ENCODE results near the gene ASB6. TPM values are rescaled to one million over a fixed set of nuclear protein-coding genes. Genes with fewer than 3 reads are reported as not detected.

Gene ASB6
- total and polyA plus RNA-seq, 7 donors, result 8.4 to 20.8 (median 9.7) TPM

- intact Hi-C loops (cut with DNase I), result loop anchor here (5.0 kb wide), 2 partner anchors 200 to 290 kb away; no protein-coding TSS in a partner anchor
- TF ChIP-seq POLR2AphosphoS5 (IDR thresholded peaks at IDR 0.05) (no peak), EP300 (IDR thresholded peaks at IDR 0.05) (no peak), POLR2A (IDR thresholded peaks at IDR 0.05) (no peak)
- TF ChIP-seq, protein P1, sequence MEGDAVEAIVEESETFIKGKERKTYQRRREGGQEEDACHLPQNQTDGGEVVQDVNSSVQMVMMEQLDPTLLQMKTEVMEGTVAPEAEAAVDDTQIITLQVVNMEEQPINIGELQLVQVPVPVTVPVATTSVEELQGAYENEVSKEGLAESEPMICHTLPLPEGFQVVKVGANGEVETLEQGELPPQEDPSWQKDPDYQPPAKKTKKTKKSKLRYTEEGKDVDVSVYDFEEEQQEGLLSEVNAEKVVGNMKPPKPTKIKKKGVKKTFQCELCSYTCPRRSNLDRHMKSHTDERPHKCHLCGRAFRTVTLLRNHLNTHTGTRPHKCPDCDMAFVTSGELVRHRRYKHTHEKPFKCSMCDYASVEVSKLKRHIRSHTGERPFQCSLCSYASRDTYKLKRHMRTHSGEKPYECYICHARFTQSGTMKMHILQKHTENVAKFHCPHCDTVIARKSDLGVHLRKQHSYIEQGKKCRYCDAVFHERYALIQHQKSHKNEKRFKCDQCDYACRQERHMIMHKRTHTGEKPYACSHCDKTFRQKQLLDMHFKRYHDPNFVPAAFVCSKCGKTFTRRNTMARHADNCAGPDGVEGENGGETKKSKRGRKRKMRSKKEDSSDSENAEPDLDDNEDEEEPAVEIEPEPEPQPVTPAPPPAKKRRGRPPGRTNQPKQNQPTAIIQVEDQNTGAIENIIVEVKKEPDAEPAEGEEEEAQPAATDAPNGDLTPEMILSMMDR (IDR thresholded peaks at IDR 0.05), result no peak
- Histone ChIP-seq H3K36me3 (no peaks in the 10 kb centered on the region), H3K27me3 (no peaks in the 10 kb centered on the region), H3K4me3 (no peak overlapping the region), H3K9me3 (no peaks in the 10 kb centered on the region), H3K4me1 (peaks cover 0 to 42% (median 36%) of the 10 kb centered on the region in 4 donors), H3K27ac (no peak overlapping the region)
- WGBS, 2 donors, result 74 to 84% methylated on average over 7 of the region's 7 CpGs
- DNase-seq, result no peak
These were observed 29.8 kb downstream of the ASB6 start for GRCh38 chr9:129612123-129612522.

GRCh38 chr9:129611307-129611800 lies 30.6 kb downstream of the ASB6 start:
- intact Hi-C loops (cut with DNase I), result loop anchor here (1.0 to 5.0 kb wide), 4 partner anchors 111 to 472 kb away; no protein-coding TSS in a partner anchor
- WGBS, 2 donors, result 27 to 37% methylated on average over 12 of the region's 12 CpGs
- TF ChIP-seq EP300 (IDR thresholded peaks at IDR 0.05) (no peak), POLR2AphosphoS5 (IDR thresholded peaks at IDR 0.05) (no peak), POLR2A (IDR thresholded peaks at IDR 0.05) (no peak)
- TF ChIP-seq, protein P1 (IDR thresholded peaks at IDR 0.05), result no peak
- Histone ChIP-seq H3K9me3 (no peaks in the 10 kb centered on the region), H3K27ac (peak overlapping the region; percentile 88 to 92 (median 90)), H3K36me3 (no peaks in the 10 kb centered on the region), H3K4me1 (peaks cover 0 to 48% (median 35%) of the 10 kb centered on the region in 4 donors), H3K4me3 (peak overlapping the region in 3 of 4 donors; percentile 66 to 75 (median 71)), H3K27me3 (no peaks in the 10 kb centered on the region)
- no peak for DNase-seq

DNA sequence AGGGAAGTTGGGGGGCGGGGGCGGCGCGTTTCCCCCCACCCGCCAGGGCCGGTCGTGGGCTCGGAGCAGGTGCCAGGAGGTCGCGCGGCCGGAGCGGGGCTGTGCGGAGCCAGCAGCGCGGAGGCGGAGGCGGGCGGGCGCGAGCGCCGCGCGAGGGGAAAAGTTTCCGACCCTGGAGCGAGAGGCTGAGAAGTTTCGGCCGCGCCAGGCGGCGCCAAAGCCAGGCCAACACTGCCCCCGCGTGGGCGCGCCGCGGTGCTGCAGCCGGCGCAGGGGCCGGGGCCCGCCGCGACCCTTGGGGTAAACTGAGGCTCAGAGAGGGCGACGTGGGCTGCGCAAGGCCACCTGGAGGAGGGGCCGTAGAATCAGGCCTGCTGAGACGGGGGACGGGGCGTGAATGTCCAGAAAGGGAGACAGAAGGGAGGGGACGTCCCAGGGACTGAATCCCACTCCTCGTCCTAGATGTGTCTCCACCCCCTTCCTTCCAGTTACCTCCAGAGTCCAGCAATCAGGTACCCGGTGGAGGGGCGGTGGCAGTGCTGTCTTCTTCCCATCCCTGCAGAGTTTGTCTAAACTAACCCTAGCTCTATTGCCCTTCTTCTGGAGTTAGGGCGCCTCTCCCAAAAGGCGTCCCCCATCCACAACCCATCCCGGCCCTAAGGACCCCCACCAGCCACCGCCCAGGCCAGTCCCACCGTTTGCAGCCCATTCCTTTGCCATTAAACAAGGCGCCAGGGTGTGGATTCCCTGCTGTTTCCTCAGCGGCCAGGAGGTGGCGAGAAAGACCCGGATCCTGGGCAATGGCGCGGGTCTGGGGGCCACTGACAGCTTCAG lies 31.3 kb downstream of the ASB6 start:
- 1% methylated on average over 66 of the region's 66 CpGs for WGBS, 2 donors
- DNase-seq, result peak; percentile 90
- intact Hi-C loops (cut with DNase I), result loop anchor here (1.0 to 5.0 kb wide), 6 partner anchors 110 to 471 kb away; no protein-coding TSS in a partner anchor

GRCh38 chr9:129610213-129610472 lies 31.8 kb downstream of the ASB6 start:
- Histone ChIP-seq H3K4me1 (peaks cover 0 to 48% (median 35%) of the 10 kb centered on the region in 4 donors), H3K9me3 (no peaks in the 10 kb centered on the region), H3K4me3 (peak overlapping the region; percentile 45 to 75 (median 68)), H3K27me3 (no peaks in the 10 kb centered on the region), H3K27ac (peak overlapping the region; percentile 88 to 92 (median 90)), H3K36me3 (no peaks in the 10 kb centered on the region)
- DNase-seq, result no peak
- no peak for TF ChIP-seq POLR2AphosphoS5 (IDR thresholded peaks at IDR 0.05)
- TF ChIP-seq, protein P1 (IDR thresholded peaks at IDR 0.05), result no peak
- no peak for TF ChIP-seq EP300 (IDR thresholded peaks at IDR 0.05)
- no peak for TF ChIP-seq POLR2A (IDR thresholded peaks at IDR 0.05)
- intact Hi-C loops (cut with DNase I), result loop anchor here (1.0 to 5.0 kb wide), 5 partner anchors 109 to 436 kb away; no protein-coding TSS in a partner anchor
- WGBS, 2 donors, result 1% methylated on average over 23 to 24 of the region's 24 CpGs

More for the DNA sequence above, 31.3 kb downstream of the ASB6 start:
- TF ChIP-seq POLR2AphosphoS5 (IDR thresholded peaks at IDR 0.05), result peak in 1 of 4 donors; percentile 17
- TF ChIP-seq EP300 (IDR thresholded peaks at IDR 0.05), result no peak
- TF ChIP-seq, protein P1 (IDR thresholded peaks at IDR 0.05), result peak; percentile 73 to 85 (median 82)
- no peak for TF ChIP-seq POLR2A (IDR thresholded peaks at IDR 0.05)
- Histone ChIP-seq H3K4me3 (peak overlapping the region; percentile 45 to 75 (median 68)), H3K27ac (peak overlapping the region; percentile 88 to 92 (median 90)), H3K27me3 (no peaks in the 10 kb centered on the region), H3K4me1 (peaks cover 0 to 48% (median 35%) of the 10 kb centered on the region in 4 donors), H3K36me3 (no peaks in the 10 kb centered on the region), H3K9me3 (no peaks in the 10 kb centered on the region)

All from sigmoid colon (tissue), 7 donors.